HG02678 (cell line): ENCODE results near the gene OR5A2.
"Not testable (repeated sequence)": the region's sequence is repeated elsewhere in the genome, so short reads cannot be mapped to it uniquely, and the experiment has no call there.

Experiments used
- ATAC-seq: cut with Tn5 transposase; IDR thresholded peaks from one replicate; pipeline ENCODE4 v1.9.1; 2021; ENCODE audit warnings: mild to moderate bottlenecking, moderate library complexity; ENCODE audit not compliant: unreplicated experiment

The OR5A2 gene

GRCh38 chr11:59400461-59401261 lies 25.6 kb downstream of the OR5A2 start:
- ATAC-seq = no peak

- ATAC-seq = no peak
Measured at GRCh38 chr11:59394186-59394585, 32.0 kb downstream of the OR5A2 start.

- ATAC-seq = peak; percentile 96
Measured at GRCh38 chr11:59380263-59381059, 45.8 kb downstream of the OR5A2 start.

- not testable (repeated sequence) for ATAC-seq
Measured at GRCh38 chr11:59372324-59372723, 53.9 kb downstream of the OR5A2 start.

- ATAC-seq = no peak
Measured at GRCh38 chr11:59368238-59369022, 57.8 kb downstream of the OR5A2 start.
